Astrocyte of the cerebellum (primary cell): ENCODE results near the gene BOC.
"Not testable (repeated sequence)": the region's sequence is repeated elsewhere in the genome, so short reads cannot be mapped to it uniquely, and the experiment has no call there.

Source experiments
- DNase-seq: peaks from one replicate; pipeline ENCODE4 v3.0.0-alpha.2; 2011; ENCODE audit warnings: low read depth
- H3K4me3 ChIP-seq: 2 replicates; pipeline ENCODE4 v1.5.1; 2011; ENCODE audit warnings: mild to moderate bottlenecking, low read depth, low read length, moderate library complexity
- in situ Hi-C: cut with HindIII; loops from 2 replicates; pipeline ENCODE4 v1.10.0; 2017; ENCODE audit warnings: low sequenced_read_pairs
- TF ChIP-seq, protein P1 (sequence below): IDR thresholded peaks from 2 replicates; pipeline ENCODE4 v1.5.1; 2012; ENCODE audit warnings: low read length, low read depth, moderate library complexity, mild to moderate bottlenecking; ENCODE audit errors: missing control alignments

The BOC gene

DNA sequence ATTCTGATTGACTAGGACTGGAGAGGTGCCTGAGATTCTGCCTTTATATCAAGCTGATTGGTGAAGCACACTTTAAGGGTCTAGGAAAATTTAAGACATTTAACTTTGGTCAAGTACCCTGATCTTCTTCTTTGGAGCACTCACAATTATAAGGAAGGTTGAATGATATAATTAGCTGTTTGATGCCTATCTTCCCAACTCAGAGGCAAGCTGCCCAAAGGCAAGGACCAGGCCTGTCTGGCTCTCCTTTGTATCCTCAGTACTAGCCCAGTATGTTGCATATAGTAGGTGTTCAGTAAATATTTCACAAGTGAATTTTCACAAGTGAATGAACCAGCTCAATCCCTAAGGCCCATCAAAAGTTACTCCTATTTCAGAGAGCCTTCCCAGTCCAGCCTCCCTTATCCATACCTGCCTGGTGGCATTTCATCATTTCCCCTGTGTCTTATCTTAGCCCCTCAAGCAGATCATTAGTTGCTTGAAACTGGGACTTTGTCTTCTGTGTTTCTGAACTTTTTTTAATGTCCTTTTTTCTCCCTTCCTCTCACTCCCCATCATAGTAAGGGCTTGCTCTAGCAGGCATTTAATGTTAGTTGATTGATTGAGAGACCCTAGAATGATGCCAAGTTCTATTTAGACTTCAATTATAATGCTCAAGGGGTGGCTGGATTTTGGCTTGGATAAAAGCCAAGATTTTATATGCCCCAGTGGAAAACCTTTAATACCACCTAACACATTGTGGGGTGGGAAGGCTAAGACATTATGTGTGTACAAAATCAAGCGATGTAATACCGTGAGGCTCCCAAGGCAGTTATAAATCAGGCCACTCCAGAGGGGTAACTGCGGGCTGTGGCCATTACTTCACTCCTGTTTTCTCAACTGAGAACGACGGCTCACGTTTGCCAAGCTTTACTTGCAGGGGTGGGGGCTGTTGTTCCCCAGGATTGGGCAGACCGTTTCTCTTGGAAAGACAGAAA is 43.2 kb upstream of the BOC start:
- DNase-seq = no peak
- H3K4me3 ChIP-seq = no peak overlapping the region
- in situ Hi-C loops = no loop called here
- TF ChIP-seq, protein P1, sequence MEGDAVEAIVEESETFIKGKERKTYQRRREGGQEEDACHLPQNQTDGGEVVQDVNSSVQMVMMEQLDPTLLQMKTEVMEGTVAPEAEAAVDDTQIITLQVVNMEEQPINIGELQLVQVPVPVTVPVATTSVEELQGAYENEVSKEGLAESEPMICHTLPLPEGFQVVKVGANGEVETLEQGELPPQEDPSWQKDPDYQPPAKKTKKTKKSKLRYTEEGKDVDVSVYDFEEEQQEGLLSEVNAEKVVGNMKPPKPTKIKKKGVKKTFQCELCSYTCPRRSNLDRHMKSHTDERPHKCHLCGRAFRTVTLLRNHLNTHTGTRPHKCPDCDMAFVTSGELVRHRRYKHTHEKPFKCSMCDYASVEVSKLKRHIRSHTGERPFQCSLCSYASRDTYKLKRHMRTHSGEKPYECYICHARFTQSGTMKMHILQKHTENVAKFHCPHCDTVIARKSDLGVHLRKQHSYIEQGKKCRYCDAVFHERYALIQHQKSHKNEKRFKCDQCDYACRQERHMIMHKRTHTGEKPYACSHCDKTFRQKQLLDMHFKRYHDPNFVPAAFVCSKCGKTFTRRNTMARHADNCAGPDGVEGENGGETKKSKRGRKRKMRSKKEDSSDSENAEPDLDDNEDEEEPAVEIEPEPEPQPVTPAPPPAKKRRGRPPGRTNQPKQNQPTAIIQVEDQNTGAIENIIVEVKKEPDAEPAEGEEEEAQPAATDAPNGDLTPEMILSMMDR = no peak

DNA sequence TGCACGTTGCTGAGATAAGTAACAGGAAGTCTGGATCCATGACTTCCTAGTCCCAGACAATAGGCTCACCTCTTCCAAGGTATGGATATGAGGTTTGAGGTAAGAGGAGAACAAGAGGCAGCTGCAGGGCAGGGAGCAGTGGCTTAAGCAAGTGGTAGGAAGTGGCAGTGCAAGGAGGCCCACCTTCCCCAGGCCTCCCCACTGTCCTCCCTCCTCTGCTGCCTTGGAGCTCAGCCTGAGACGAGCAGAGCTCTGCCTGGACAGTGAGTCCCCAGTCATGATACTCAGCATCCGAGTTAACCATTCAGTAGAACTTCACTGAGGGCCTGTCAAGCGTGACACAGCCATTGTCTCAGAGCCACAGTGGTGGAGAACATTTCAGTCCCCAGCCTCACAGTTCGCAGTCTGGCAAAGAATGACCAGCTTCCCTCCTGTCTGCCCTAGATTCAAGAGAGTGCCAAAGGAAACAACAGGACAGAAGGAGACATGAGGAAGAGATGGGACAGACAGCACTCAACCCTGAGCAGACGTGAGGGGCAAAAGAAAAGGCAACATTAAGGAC is 41.4 kb upstream of the BOC start:
- TF ChIP-seq, protein P1 = no peak
- in situ Hi-C loops = no loop called here
- H3K4me3 ChIP-seq = no peak overlapping the region
- no peak for DNase-seq

DNA sequence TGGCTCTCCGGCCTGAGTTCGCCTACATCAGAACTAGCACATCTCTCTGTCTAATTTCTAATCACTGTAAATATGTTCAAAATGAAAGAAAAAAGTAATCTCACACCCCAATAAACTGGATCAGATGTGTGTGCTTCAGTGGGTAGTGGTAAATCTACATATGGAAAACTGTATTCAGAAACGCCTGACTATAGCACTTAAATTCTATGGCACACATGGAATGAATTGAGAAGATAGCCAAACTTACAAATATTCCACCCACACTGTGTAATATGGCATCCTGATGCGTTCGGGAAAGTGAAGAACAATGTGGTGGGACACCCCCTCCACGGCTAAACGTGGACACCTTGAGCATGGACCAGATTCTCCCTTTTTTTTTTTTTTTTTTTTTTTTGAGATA is 40.6 kb upstream of the BOC start:
- in situ Hi-C loops = no loop called here
- no peak overlapping the region for H3K4me3 ChIP-seq
- no peak for DNase-seq
- TF ChIP-seq, protein P1 = no peak

DNA sequence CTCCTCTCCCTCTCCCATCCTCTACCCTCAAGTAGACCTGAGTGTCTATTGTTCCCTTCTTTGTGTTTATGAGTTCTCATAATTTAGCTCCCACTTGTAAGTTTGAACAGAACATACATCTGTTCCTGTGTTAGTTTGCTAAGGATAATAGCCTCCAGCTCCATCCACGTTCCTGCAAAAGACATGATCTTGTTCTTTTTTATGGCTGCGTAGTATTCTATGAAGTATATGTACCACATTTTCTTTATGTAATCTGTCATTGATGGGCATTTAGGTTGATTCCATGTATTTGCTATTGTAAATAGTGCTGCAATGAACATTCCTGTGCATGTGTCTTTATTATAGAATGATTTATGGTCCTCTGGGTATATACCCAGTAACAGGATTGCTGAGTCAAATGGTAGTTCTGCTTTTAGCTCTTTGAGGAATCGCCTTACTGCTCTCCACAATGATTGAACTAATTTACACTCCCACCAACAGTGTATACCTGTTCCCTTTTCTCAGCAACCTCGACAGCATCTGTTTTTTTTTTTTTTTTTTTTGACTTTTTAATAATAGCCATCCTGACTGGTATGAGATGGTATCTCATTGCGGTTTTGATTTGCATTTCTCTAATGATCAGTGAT is 39.6 kb upstream of the BOC start:
- DNase-seq, H3K4me3 ChIP-seq, in situ Hi-C loops: not testable (repeated sequence)

DNA sequence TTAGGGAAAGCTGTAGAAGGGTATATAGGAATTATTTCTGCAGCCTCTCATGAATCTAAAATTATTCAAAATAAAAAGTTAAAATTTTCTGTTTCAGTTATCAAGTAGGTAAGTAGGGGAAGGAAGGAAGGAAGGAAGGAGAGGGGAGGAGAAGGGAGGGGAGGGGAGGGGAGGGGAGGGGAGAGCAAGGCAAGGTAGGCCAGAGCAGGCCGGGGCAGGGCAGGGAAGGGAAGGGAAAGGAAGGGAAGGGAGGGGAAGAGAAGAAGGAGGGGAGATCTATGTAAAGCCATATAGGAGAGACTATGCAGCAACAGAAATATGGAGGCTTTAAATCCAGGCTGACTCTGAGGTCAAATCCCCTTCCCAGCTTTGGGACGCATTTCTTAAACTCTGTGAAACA is 38.3 kb upstream of the BOC start:
- TF ChIP-seq, protein P1 = no peak
- H3K4me3 ChIP-seq = no peak overlapping the region
- DNase-seq = no peak
- in situ Hi-C loops = no loop called here

DNA sequence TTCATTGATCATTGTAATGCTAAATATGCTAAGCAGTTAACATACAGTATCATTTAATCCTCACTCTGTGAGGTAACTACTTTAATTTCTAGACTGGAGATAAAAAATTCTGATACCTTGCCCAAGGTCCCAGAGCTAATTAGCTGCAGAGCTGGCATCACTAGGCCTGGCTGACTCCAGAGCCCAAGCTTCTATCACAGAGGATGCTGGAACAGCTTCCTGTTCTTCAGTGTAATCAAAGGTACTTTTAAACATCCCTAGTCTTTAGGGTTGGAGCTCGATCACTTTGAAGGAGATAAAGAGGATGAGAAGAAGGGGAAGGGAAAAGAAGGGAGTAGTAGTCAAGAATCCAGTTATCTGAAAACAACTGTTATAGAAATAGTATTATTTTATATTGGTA is 37.1 kb upstream of the BOC start:
- TF ChIP-seq, protein P1 = no peak
- H3K4me3 ChIP-seq = no peak overlapping the region
- in situ Hi-C loops = no loop called here
- no peak for DNase-seq
